ENCODE data around the gene CA14. TPM values are rescaled to one million over a fixed set of nuclear protein-coding genes. Genes with fewer than 3 reads are reported as not detected.

Gene CA14
- total RNA-seq, 1 donor from 2014 or later, result 31.9 TPM

DNA sequence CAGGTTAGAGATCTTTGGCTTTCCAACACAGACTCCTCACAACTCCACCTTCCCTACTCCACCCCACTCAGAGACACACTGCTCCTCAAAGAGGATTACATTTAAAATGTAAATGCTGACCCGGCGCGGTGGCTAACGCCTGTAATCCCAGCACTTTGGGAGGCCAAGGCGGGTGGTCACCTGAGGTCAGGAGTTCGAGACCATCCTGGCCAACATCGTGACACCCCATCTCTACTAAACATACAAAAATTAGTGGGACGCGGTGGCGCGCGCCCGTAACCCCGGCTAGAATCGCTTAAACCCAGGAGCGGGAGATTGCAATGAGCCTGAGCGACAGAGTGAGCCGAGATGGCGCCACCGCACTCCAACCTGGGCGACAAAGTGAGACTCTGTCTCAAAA, 19.8 kb upstream of the CA14 start:
- Mint-ChIP-seq H3K4me3 (no peak overlapping the region), H3K9me3 (no peaks in the 10 kb centered on the region), H3K36me3 (ENCODE audit: low read depth) (no peaks in the 10 kb centered on the region), H3K4me1 (peaks cover 16% of the 10 kb centered on the region), H3K27me3 (ENCODE audit: low read depth) (no peaks in the 10 kb centered on the region), H3K27ac (ENCODE audit: unreplicated experiment) (no peak overlapping the region)
- no peak for TF ChIP-seq CTCF (conservative IDR thresholded peaks at IDR 0.05)
- no peak for DNase-seq (ENCODE audit: low read depth, low spot score)

- no peaks in the 10 kb centered on the region for H3K27me3 Mint-ChIP-seq (ENCODE audit: low read depth)
- no peak overlapping the region for H3K4me3 Mint-ChIP-seq
- H3K4me1 Mint-ChIP-seq, result no peaks in the 10 kb centered on the region
- no peak overlapping the region for H3K27ac Mint-ChIP-seq (ENCODE audit: unreplicated experiment)
- no peak for TF ChIP-seq CTCF (conservative IDR thresholded peaks at IDR 0.05)
- no peaks in the 10 kb centered on the region for H3K36me3 Mint-ChIP-seq (ENCODE audit: low read depth)
- no peak for DNase-seq (ENCODE audit: low read depth, low spot score)
- no peaks in the 10 kb centered on the region for H3K9me3 Mint-ChIP-seq
Measured at GRCh38 chr1:150243003-150243402, 14.6 kb upstream of the CA14 start.

DNA sequence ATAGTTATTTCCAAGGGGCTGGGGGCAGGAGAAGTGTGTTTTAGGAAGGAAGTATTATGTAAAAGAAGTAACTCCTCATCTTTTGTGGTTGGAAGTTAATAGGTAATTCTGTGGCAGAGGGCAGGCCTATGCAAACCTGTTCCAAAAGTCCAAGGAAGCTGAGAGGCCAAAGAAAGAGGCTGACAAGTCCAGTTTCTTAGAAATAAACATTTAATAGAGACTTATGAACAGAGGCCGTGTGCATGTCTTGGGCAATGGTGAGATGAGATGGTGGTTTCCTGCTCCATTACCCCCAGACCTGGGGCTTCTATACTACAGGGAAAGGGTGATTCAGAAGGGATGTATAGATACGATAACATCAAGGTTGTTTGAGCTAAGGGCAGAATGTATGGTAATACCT, 7.6 kb upstream of the CA14 start:
- no peaks in the 10 kb centered on the region for H3K4me1 Mint-ChIP-seq
- H3K27ac Mint-ChIP-seq (ENCODE audit: unreplicated experiment), result no peak overlapping the region
- no peak for TF ChIP-seq CTCF (conservative IDR thresholded peaks at IDR 0.05)
- H3K36me3 Mint-ChIP-seq (ENCODE audit: low read depth), result no peaks in the 10 kb centered on the region
- no peak overlapping the region for H3K4me3 Mint-ChIP-seq
- DNase-seq (ENCODE audit: low read depth, low spot score), result no peak
- no peaks in the 10 kb centered on the region for H3K9me3 Mint-ChIP-seq
- H3K27me3 Mint-ChIP-seq (ENCODE audit: low read depth), result no peaks in the 10 kb centered on the region

DNA sequence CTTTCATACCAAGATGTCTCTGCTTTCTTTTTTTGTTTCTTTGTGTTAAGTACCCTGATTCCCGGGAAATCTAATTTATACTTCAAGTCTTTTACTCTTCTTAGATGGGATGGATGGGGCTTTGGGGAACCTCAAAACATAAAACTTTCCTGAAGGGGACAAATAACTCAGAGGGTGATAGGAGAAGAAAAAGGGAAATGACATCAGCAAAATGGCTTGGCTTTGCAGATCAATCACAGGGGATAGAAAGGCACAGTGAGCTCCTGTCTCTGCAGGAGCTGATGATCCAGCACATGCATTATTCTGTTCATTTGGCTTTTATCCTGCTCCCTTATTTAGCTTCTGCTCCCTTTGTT, 1.4 kb upstream of the CA14 start:
- Mint-ChIP-seq H3K27ac (ENCODE audit: unreplicated experiment) (peak overlapping the region; percentile 99), H3K27me3 (ENCODE audit: low read depth) (no peaks in the 10 kb centered on the region), H3K9me3 (no peaks in the 10 kb centered on the region), H3K36me3 (ENCODE audit: low read depth) (no peaks in the 10 kb centered on the region), H3K4me3 (peak overlapping the region; percentile 92), H3K4me1 (peaks cover 57% of the 10 kb centered on the region)
- no peak for DNase-seq (ENCODE audit: low read depth, low spot score)
- no peak for TF ChIP-seq CTCF (conservative IDR thresholded peaks at IDR 0.05)

DNA sequence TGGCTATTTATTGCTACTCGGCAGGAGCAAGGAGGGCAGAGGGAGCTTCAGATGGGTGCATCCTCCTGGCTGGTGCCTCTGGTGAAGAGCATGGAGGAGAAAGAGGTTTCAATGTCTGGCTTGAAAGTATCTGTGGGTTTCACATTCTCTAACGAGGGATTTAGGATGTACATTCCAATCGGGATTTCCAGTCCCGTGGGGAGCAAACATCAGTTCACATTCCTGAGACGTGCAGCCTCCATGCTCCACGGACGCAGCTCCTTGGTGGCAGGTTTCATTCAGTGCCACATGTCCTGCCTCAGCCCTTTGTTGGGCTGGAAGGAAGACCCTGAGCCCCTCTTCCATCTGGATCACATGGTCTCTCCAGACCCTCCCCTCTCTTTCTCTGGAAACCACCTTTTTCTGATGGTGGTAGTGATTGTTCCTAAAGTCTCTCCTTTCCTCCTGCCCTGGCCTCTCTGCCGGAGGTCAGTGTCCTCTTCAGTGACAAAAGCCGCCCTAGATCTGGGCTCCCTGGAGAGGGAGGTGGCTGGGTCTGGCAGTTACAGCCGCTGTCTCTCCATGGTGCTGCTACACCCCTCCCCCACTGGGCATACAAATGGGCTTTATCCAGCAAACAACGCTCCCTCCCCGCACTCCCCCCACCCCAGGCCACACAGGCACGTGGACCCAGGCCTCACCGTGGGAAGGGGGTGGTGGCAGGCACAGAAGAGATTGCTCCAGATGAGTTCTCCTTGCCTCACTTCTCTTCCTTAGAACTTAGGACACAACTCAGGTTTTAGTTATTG, 826 bp upstream of the CA14 start:
- H3K27me3 Mint-ChIP-seq (ENCODE audit: low read depth), result no peaks in the 10 kb centered on the region
- H3K9me3 Mint-ChIP-seq, result no peaks in the 10 kb centered on the region
- peak overlapping the region; percentile 99 for H3K27ac Mint-ChIP-seq (ENCODE audit: unreplicated experiment)
- H3K4me3 Mint-ChIP-seq, result peak overlapping the region; percentile 92
- H3K4me1 Mint-ChIP-seq, result peaks cover 57% of the 10 kb centered on the region
- no peaks in the 10 kb centered on the region for H3K36me3 Mint-ChIP-seq (ENCODE audit: low read depth)
- DNase-seq (ENCODE audit: low read depth, low spot score), result peak; percentile 58
- no peak for TF ChIP-seq CTCF (conservative IDR thresholded peaks at IDR 0.05)

Measured in neural crest cell (in vitro differentiated cells).